HG02759 (cell line): Measurements from ENCODE around the gene C14orf180.
"Not testable (repeated sequence)": the region's sequence is repeated elsewhere in the genome, so short reads cannot be mapped to it uniquely, and the experiment has no call there.

Source experiments
- ATAC-seq: cut with Tn5 transposase; IDR thresholded peaks from one replicate; pipeline ENCODE4 v1.9.1; 2021; ENCODE audit warnings: mild to moderate bottlenecking, moderate library complexity; ENCODE audit not compliant: unreplicated experiment

Gene C14orf180

DNA sequence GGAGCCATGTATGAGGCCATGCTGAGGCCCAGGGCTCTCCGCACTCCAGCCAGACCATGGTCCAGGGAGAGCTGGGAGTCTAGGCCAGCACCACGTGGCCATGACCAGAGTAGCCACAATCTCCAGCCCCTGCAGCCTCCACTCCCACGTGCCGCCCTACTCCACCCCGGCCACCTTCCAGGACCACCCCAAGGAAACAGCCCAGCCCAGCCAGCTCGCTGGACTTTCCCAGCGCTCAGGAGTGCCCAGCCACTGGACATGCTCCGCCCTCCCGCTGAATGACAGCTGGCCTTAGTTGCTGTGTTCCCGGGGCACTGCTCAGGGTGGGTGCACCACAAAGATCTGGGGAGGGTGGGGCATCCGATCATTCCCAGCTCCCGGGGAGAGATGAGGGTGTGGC lies 2.1 kb upstream of the C14orf180 start:
- ATAC-seq, result no peak

GRCh38 chr14:104577847-104578301 lies 1.7 kb upstream of the C14orf180 start:
- ATAC-seq, result no peak

DNA sequence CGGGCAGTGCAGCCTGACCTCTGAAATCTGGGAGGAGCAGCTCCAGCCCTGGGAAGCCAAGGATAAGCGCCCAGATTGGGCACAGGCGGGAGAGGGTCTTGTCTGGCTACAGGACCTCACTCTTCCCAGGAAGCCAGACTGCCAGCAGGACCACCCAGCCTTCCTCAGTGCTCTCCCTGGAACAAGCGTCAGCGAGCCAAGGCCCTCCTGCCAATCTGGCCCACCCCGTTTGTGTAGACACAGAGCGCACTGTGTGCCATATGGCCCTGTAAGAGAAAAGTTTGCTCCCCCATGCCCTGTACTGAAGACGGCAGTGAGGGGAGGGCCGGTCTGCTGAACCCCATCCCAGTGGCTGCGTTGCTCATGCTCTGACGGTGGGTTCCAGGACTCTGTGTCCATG lies 1.2 kb upstream of the C14orf180 start:
- no peak for ATAC-seq

- not testable (repeated sequence) for ATAC-seq
Observed at GRCh38 chr14:104579939-104580338, 375 bp downstream of the C14orf180 start.

GRCh38 chr14:104580961-104581360 lies 1.4 kb downstream of the C14orf180 start:
- ATAC-seq, result no peak

DNA sequence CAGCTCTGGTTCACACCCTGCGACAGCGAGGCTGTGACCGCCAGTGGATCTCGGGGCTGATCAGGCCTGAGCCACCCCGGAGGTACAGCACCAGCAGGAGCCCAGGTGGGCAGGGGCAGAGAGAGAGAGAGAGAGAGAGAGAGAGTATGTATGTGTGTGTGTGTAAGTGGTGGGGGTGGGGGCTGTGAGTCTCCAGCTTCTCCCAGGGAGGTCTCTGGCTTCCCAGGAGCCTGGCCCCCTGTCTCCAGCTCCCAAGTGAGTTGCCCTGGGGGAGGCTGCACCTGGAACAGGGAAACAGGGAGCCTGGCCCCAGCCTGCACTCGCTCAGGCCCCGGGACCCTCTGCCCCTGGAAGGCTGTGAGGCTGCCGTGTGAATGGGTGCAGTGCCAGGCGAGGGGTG lies 2.0 kb downstream of the C14orf180 start:
- no peak for ATAC-seq

GRCh38 chr14:104582005-104582404 lies 2.4 kb downstream of the C14orf180 start:
- no peak for ATAC-seq

DNA sequence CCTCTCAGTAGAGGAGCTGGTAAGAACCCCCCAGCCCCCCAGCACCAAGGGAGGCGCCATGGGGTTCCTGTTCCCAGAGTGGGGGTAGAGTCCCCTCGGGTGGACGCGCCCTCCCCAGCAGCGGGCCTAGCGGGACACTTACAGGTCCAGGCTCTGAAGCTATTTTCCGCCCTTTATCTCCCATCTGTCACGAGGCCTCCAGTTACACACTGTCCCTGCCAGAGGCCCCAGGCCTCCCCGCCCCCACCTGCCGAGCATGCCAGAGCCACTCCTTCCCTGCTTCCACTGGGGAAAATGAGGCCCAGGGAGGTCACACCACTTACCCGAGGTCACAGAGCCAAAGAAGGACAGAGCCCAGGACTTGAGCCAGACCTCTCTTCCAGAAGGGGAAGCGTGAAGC lies 3.1 kb downstream of the C14orf180 start:
- no peak for ATAC-seq

- ATAC-seq, result no peak
Observed at GRCh38 chr14:104583424-104584306, 4.1 kb downstream of the C14orf180 start.

- no peak for ATAC-seq
Observed at GRCh38 chr14:104584557-104584956, 5.0 kb downstream of the C14orf180 start.

DNA sequence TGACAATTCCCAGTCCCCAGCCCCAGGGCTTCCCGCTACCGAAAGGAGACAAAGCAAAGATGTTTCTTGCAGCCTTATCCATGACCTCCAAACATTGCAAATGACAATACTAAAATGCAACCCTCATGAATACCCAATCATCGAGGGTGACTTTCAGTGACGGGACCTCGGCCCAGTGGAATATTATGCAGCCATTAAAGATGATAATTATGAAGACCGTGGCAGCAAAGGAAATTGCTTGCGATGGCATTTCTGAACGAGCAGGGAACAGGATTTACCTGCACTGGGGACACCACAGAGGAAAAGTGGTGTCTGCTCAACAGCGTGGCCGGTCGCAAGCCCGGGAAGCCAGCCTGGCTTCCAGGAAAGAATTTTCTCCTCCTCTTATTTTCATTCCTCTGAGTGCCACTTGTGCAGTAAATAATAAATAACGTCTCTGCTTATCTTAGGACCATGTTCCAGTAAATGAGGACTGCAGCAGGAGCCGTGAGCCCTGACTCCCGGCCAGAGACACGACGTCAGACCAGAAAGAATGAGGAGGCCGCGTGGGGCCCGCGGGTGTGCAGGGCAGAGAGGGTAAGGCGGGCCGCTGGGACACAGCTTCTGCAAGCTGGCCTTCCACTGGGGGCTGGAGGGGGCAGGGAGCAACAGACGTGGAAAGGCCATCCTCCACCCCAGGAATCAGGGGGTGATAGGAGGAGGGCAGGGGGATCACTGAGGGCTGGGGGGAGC lies 6.6 kb downstream of the C14orf180 start:
- ATAC-seq, result no peak

GRCh38 chr14:104586832-104587620 lies 7.5 kb downstream of the C14orf180 start:
- no peak for ATAC-seq

DNA sequence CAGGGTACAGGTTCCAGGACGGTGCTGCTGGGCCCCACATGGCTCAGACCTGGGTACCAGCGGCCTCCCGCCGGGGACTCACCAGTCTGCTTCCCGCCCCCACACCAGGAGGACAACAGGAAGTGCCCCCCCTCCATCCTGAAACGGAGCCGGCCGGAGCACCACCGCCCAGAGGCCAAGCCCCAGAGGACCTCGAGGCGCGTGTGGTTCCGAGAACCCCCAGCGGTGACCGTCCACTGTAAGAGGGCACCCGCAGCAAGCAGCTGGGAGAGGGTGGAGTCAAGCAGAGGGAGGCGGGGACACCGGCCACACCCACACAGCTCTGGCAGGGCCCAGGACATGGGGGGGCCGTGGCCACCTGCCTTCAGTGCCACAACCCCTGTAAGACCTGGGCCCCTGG lies 8.1 kb downstream of the C14orf180 start:
- no peak for ATAC-seq

DNA sequence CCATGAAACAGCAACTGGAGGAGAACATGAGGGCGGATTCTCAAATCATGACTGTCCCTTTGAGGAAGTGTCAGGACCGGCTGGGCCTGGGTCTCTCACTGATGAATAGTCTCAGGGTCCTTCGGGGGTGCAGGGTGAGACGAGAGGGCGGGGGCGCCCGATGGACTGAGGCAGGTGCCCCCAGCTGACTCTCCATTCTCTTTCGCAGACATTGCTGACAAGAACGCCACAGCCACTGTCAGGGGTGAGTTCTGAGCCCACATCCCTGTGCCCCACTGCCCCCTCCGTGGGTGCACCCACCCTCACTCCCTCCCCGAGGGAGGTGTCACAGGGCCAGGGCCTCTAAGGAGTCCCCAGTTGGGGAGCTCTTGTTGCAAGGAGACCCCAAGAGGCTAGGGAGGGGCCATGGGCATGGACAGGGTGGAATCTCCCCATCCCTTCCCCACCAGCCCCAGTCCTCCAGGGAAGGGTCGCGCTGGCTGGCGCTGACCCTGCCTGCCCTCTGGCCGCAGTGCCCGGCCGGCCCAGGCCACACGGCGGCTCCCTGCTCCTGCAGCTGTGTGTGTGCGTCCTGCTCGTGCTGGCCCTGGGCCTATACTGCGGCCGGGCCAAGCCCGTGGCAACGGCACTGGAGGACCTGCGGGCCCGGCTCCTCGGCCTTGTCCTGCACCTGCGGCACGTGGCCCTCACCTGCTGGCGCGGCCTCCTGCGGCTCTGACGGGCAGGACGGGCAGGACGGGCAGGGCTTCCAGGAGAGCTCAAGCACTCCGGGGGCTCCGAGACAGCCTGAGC lies 8.7 kb downstream of the C14orf180 start:
- no peak for ATAC-seq

- no peak for ATAC-seq
Observed at GRCh38 chr14:104589338-104590195, 10.0 kb downstream of the C14orf180 start.

GRCh38 chr14:104590240-104590965 lies 10.8 kb downstream of the C14orf180 start:
- ATAC-seq, result no peak

GRCh38 chr14:104591031-104591430 lies 11.5 kb downstream of the C14orf180 start:
- no peak for ATAC-seq

DNA sequence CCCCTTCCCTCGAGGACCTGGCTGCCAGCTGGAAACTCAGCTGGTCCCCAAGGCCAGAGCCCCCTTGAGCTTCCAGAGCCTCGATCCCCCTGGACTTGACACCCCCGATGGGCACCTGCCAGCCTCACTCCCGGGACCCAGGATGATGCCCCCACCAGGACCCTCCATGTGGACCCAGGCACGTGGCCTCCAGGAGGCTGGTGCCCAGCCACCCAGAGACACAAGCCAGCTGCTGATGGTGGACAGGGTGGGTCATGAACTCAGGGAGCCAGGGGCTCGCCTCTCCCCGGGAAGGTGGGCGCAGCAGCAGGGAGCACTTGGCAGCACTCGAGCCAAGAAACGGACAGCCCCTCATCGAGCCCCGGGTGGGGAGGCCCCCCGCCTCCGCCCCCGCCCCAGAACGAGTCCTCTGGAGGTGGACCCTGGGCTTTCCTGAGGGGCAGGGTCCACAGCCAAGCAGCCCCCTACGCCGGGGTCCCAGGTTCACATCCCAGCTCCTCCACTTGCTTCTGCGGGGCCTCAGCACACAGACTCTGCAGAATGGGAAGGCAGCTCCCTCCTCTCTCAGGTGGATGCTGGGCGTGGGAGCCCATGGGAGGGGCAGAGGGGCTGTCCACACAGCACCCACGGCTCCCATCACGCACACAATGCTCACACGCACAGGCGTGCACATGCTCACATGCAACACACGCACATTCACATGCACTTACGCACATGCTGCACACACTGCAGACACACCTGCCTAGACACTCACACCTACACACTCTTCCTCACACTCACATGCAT lies 12.1 kb downstream of the C14orf180 start:
- ATAC-seq, result no peak
